NCI-H2196 (cell line): Measurements from ENCODE around the gene LRRC26.

Experiments
- DNase-seq: peaks from one replicate; lab custom pipeline; 2025; ENCODE audit not compliant: unreplicated experiment; lab: John Stamatoyannopoulos, UW

Gene LRRC26

GRCh38 chr9:137157618-137158415, 12.0 kb downstream of the LRRC26 start:
- DNase-seq, result no peak

- no peak for DNase-seq
These were observed 13.1 kb downstream of the LRRC26 start for GRCh38 chr9:137156567-137157375.

GRCh38 chr9:137152844-137153405, 16.9 kb downstream of the LRRC26 start:
- no peak for DNase-seq

- peak; percentile 81 for DNase-seq
These were observed 19.0 kb downstream of the LRRC26 start for GRCh38 chr9:137150617-137151457.

GRCh38 chr9:137149942-137150616, 19.8 kb downstream of the LRRC26 start:
- no peak for DNase-seq

GRCh38 chr9:137149363-137149762, 20.5 kb downstream of the LRRC26 start:
- DNase-seq, result no peak

GRCh38 chr9:137148661-137149060, 21.2 kb downstream of the LRRC26 start:
- DNase-seq, result no peak

- DNase-seq, result no peak
These were observed 21.6 kb downstream of the LRRC26 start for GRCh38 chr9:137148242-137148641.

- DNase-seq, result no peak
These were observed 22.1 kb downstream of the LRRC26 start for GRCh38 chr9:137147793-137148160.

GRCh38 chr9:137147091-137147792, 22.6 kb downstream of the LRRC26 start:
- no peak for DNase-seq

- no peak for DNase-seq
These were observed 23.3 kb downstream of the LRRC26 start for GRCh38 chr9:137146527-137146918.

GRCh38 chr9:137145731-137146526, 23.9 kb downstream of the LRRC26 start:
- DNase-seq, result no peak

GRCh38 chr9:137143459-137143858, 26.4 kb downstream of the LRRC26 start:
- no peak for DNase-seq

GRCh38 chr9:137141976-137142936, 27.6 kb downstream of the LRRC26 start:
- no peak for DNase-seq

GRCh38 chr9:137141050-137141810, 28.6 kb downstream of the LRRC26 start:
- DNase-seq, result no peak

- DNase-seq, result no peak
These were observed 29.5 kb downstream of the LRRC26 start for GRCh38 chr9:137140151-137141012.
